MG63 (cell line): ENCODE data around the gene CYP27B1. TPM values are rescaled to one million over a fixed set of nuclear protein-coding genes. Genes with fewer than 3 reads are reported as not detected.
"Not testable (repeated sequence)": the region's sequence is repeated elsewhere in the genome, so short reads cannot be mapped to it uniquely, and the experiment has no call there.

Source experiments
- DNase-seq: peaks from one replicate; pipeline ENCODE4 v3.0.0-alpha.2; 2020
- H3K27me3 ChIP-seq: fragments of 250-450 bp; sonication (Bioruptor Pico); 2 replicates; pipeline ENCODE4 v1.5.1; 2020; ENCODE audit warnings: mild to moderate bottlenecking, moderate library complexity
- H3K36me3 ChIP-seq: fragments of 250-450 bp; sonication (Bioruptor Pico); 2 replicates; pipeline ENCODE4 v1.5.1; 2020; ENCODE audit warnings: mild to moderate bottlenecking, moderate library complexity
- H3K4me3 ChIP-seq: fragments of 250-450 bp; sonication (Bioruptor Pico); 2 replicates; pipeline ENCODE4 v1.5.1; 2020; ENCODE audit warnings: mild to moderate bottlenecking, moderate library complexity
- H3K9me3 ChIP-seq: fragments of 250-450 bp; sonication (Bioruptor Pico); 2 replicates; pipeline ENCODE4 v1.5.1; 2020; ENCODE audit warnings: mild to moderate bottlenecking, moderate library complexity
- total RNA-seq: library from RNA; depleted of rRNA; stranded (reverse); fragments of >200 nt; shearing (Covaris generic); gene quantifications from 2 replicates; pipeline ENCODE4 v1.2.3, GENCODE V29; 2014; ENCODE audit warnings: low replicate concordance; rRNA removed

CYP27B1 gene
- total RNA-seq, 1 experiment from 2014 or later: not detected

- H3K36me3 ChIP-seq, DNase-seq, H3K9me3 ChIP-seq, H3K27me3 ChIP-seq, H3K4me3 ChIP-seq: not testable (repeated sequence)
These were observed 51.7 kb downstream of the CYP27B1 start for GRCh38 chr12:57715036-57715748.

- no peak for DNase-seq
- Histone ChIP-seq H3K4me3 (no peak overlapping the region), H3K9me3 (peaks cover 2% of the 10 kb centered on the region; the same call in 1 of the 2 replicates), H3K36me3 (peaks cover 7% of the 10 kb centered on the region), H3K27me3 (no peaks in the 10 kb centered on the region)
These were observed 53.7 kb downstream of the CYP27B1 start for GRCh38 chr12:57713209-57713608.

GRCh38 chr12:57712701-57713100 lies 54.2 kb downstream of the CYP27B1 start:
- Histone ChIP-seq H3K4me3 (no peak overlapping the region), H3K36me3 (peaks cover 7% of the 10 kb centered on the region), H3K27me3 (no peaks in the 10 kb centered on the region), H3K9me3 (peaks cover 2% of the 10 kb centered on the region; the same call in 1 of the 2 replicates)
- no peak for DNase-seq

Other genes with a start within 250 kb of the CYP27B1 start
- gene DDIT3, start 246.6 kb downstream of the CYP27B1 start, total RNA-seq: 9.9 and 17.1 TPM in 2 replicates
- gene MBD6, start 244.3 kb downstream of the CYP27B1 start, total RNA-seq: 0.07 and 3.0 TPM in 2 replicates
- 158 and 249 TPM in 2 replicates for gene DCTN2, start 219.9 kb downstream of the CYP27B1 start, total RNA-seq
- gene KIF5A, start 217.0 kb downstream of the CYP27B1 start, total RNA-seq: not detected in 2 replicates
- gene PIP4K2C, start 175.9 kb downstream of the CYP27B1 start, total RNA-seq: 16.3 and 98.3 TPM in 2 replicates
- 0.20 and 0.52 TPM in 2 replicates for gene DTX3, start 162.3 kb downstream of the CYP27B1 start, total RNA-seq
- 17.0 and 17.4 TPM in 2 replicates for gene ARHGEF25, start 155.6 kb downstream of the CYP27B1 start, total RNA-seq
- gene B4GALNT1, start 133.9 kb downstream of the CYP27B1 start, total RNA-seq: 8.9 and 13.9 TPM in 2 replicates
- 139 and 347 TPM in 2 replicates for gene OS9, start 72.9 kb downstream of the CYP27B1 start, total RNA-seq
- gene AGAP2, start 28.3 kb downstream of the CYP27B1 start, total RNA-seq: not detected in 2 replicates
- gene TSPAN31, start 22.0 kb downstream of the CYP27B1 start, total RNA-seq: 21.2 and 24.3 TPM in 2 replicates
- gene CDK4, start 14.8 kb downstream of the CYP27B1 start, total RNA-seq: 457 and 516 TPM in 2 replicates
- 2.4 and 4.9 TPM in 2 replicates for gene MARCHF9, start 12.0 kb downstream of the CYP27B1 start, total RNA-seq
- gene METTL1, start 5.0 kb upstream of the CYP27B1 start, total RNA-seq: 10.0 and 33.6 TPM in 2 replicates
- gene EEF1AKMT3, start 5.5 kb upstream of the CYP27B1 start, total RNA-seq: 4.2 and 20.9 TPM in 2 replicates
- 30.4 and 45.4 TPM in 2 replicates for gene TSFM, start 15.7 kb upstream of the CYP27B1 start, total RNA-seq
- 2.5 TPM in 1 of 2 replicates, not detected in the other for gene AVIL, start 51.7 kb upstream of the CYP27B1 start, total RNA-seq
- 73.2 and 73.3 TPM in 2 replicates for gene CTDSP2, start 79.7 kb upstream of the CYP27B1 start, total RNA-seq
- 11.2 and 16.9 TPM in 2 replicates for gene ATP23, start 174.5 kb upstream of the CYP27B1 start, total RNA-seq